Measurements from ENCODE around the gene GAGE12J. TPM values are rescaled to one million over a fixed set of nuclear protein-coding genes. Genes with fewer than 3 reads are reported as not detected.

The GAGE12J gene
- polyA plus RNA-seq, 1 donor (not counting 4 experiments of a cell fraction or from before 2014, with no cell fraction given) = not detected

GRCh38 chrX:49276671-49277534 lies 44.9 kb upstream of the GAGE12J start:
- H3K27ac ChIP-seq (ENCODE audit: control insufficient read depth, insufficient read depth, low read length) = no peak overlapping the region
- DNase-seq (ENCODE audit: low read depth, low spot score) (no peak), FAIRE-seq (no peak)
- H3K27me3 ChIP-seq (ENCODE audit: control insufficient read depth, extremely low read depth, insufficient read depth, low read length) = no peaks in the 10 kb centered on the region
- H3K4me3 ChIP-seq (ENCODE audit: control insufficient read depth in 2 of 3, extremely low read depth in 1 of 3, insufficient read depth in 2 of 3, low read depth in 1 of 3, low read length in 3 of 3) = no peak overlapping the region
- no peaks in the 10 kb centered on the region for H3K36me3 ChIP-seq (ENCODE audit: control insufficient read depth in 2 of 2, extremely low read depth in 1 of 2, insufficient read depth in 2 of 2, low read length in 2 of 2)
- no peaks in the 10 kb centered on the region for H3K9me3 ChIP-seq (ENCODE audit: control insufficient read depth, low read depth, low read length)
- H4K20me1 ChIP-seq (ENCODE audit: control insufficient read depth, extremely low read depth, insufficient read depth, low read length) = no peaks in the 10 kb centered on the region
- TF ChIP-seq EZH2 (IDR thresholded peaks at IDR 0.05; ENCODE audit: low read length) (no peak), CTCF (optimal IDR thresholded peaks at IDR 0.05 in 1 of 3, IDR thresholded peaks at IDR 0.05 in 1 of 3, conservative IDR thresholded peaks at IDR 0.05 in 1 of 3; ENCODE audit: extremely low read depth in 1 of 3, insufficient read depth in 2 of 3, low read length in 3 of 3) (no peak)
- H2AFZ ChIP-seq (ENCODE audit: control insufficient read depth, low read length) = no peak overlapping the region
- no peaks in the 10 kb centered on the region for H3K9me1 ChIP-seq (ENCODE audit: control insufficient read depth, extremely low read depth, insufficient read depth, low read length)
- dilution Hi-C loops (cut with MboI; ENCODE audit: extremely low pct_ligation_motif_present, low sequenced_read_pairs) = no loop called here
- no peak overlapping the region for H3K4me2 ChIP-seq (ENCODE audit: control insufficient read depth, extremely low read depth, insufficient read depth, low read depth, low read length)
- H3K4me1 ChIP-seq (ENCODE audit: control insufficient read depth, extremely low read depth, insufficient read depth, low read length) = peaks cover 3% of the 10 kb centered on the region
- H3K79me2 ChIP-seq (ENCODE audit: control insufficient read depth, insufficient read depth, low read length) = peaks cover 2% of the 10 kb centered on the region
- H3K9ac ChIP-seq (ENCODE audit: control insufficient read depth, extremely low read depth, insufficient read depth, low read length) = no peak overlapping the region

- dilution Hi-C loops (cut with MboI; ENCODE audit: extremely low pct_ligation_motif_present, low sequenced_read_pairs) = no loop called here
- no peaks in the 10 kb centered on the region for H3K9me1 ChIP-seq (ENCODE audit: control insufficient read depth, extremely low read depth, insufficient read depth, low read length)
- TF ChIP-seq CTCF (optimal IDR thresholded peaks at IDR 0.05 in 1 of 3, IDR thresholded peaks at IDR 0.05 in 1 of 3, conservative IDR thresholded peaks at IDR 0.05 in 1 of 3; ENCODE audit: extremely low read depth in 1 of 3, insufficient read depth in 2 of 3, low read length in 3 of 3) = no peak
- TF ChIP-seq EZH2 (IDR thresholded peaks at IDR 0.05; ENCODE audit: low read length) = no peak
- DNase-seq (ENCODE audit: low read depth, low spot score) = no peak
- no peaks in the 10 kb centered on the region for H4K20me1 ChIP-seq (ENCODE audit: control insufficient read depth, extremely low read depth, insufficient read depth, low read length)
- no peak overlapping the region for H3K9ac ChIP-seq (ENCODE audit: control insufficient read depth, extremely low read depth, insufficient read depth, low read length)
- H3K9me3 ChIP-seq (ENCODE audit: control insufficient read depth, low read depth, low read length) = no peaks in the 10 kb centered on the region
- H3K27ac ChIP-seq (ENCODE audit: control insufficient read depth, insufficient read depth, low read length) = no peak overlapping the region
- H3K4me3 ChIP-seq (ENCODE audit: control insufficient read depth in 2 of 3, extremely low read depth in 1 of 3, insufficient read depth in 2 of 3, low read depth in 1 of 3, low read length in 3 of 3) = no peak overlapping the region
- H3K27me3 ChIP-seq (ENCODE audit: control insufficient read depth, extremely low read depth, insufficient read depth, low read length) = no peaks in the 10 kb centered on the region
- no peaks in the 10 kb centered on the region for H3K4me1 ChIP-seq (ENCODE audit: control insufficient read depth, extremely low read depth, insufficient read depth, low read length)
- H3K36me3 ChIP-seq (ENCODE audit: control insufficient read depth in 2 of 2, extremely low read depth in 1 of 2, insufficient read depth in 2 of 2, low read length in 2 of 2) = no peaks in the 10 kb centered on the region
- H3K79me2 ChIP-seq (ENCODE audit: control insufficient read depth, insufficient read depth, low read length) = no peaks in the 10 kb centered on the region
- no peak for FAIRE-seq
- H2AFZ ChIP-seq (ENCODE audit: control insufficient read depth, low read length) = no peak overlapping the region
- H3K4me2 ChIP-seq (ENCODE audit: control insufficient read depth, extremely low read depth, insufficient read depth, low read depth, low read length) = no peak overlapping the region
These were observed 44.4 kb upstream of the GAGE12J start for GRCh38 chrX:49277535-49277830.

Data from keratinocyte (primary cell).